GM21423 (cell line): ENCODE results near the gene DHRS7.

ENCODE experiments used
- ATAC-seq: cut with Tn5 transposase; IDR thresholded peaks from one replicate; pipeline ENCODE4 v1.9.1; 2021; ENCODE audit warnings: mild to moderate bottlenecking, moderate library complexity; ENCODE audit not compliant: unreplicated experiment

Gene DHRS7

GRCh38 chr14:60184905-60185555 lies 19.8 kb upstream of the DHRS7 start:
- ATAC-seq, result no peak

DNA sequence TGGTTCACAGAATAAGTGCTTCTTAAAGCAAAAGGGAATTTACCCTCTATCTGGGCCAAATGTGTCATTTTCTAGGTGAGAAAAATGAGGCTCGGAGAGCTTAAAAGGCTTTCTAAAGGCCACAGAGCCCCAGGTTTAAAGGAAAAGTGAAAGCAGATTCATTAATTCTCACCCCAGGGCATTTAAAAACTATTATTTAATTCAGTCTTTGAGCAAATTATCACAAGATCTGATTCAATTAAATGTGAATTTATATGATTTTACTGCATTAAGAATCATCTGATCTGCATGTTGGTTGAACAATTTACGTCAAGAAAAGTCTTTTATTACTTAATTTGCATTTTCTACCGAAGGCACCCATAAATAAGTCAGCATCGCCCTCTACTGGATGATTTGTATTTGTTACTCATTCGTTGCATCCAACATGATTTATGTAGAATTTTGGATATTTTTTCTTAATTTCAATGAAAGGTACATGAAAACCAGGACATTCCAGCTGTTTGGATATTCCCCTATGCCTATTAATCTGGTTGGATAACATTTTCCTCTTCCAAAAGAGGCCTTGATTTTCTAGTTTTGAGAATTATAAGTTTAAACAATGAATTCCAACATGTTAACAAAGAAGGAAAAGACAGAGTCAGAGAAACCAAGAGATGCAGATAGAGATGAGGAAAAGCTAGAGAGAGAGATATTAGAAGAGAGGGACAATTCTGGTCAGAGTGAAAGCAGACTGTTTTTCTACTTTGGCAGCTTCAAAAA lies 19.1 kb upstream of the DHRS7 start:
- peak; percentile 44 for ATAC-seq

DNA sequence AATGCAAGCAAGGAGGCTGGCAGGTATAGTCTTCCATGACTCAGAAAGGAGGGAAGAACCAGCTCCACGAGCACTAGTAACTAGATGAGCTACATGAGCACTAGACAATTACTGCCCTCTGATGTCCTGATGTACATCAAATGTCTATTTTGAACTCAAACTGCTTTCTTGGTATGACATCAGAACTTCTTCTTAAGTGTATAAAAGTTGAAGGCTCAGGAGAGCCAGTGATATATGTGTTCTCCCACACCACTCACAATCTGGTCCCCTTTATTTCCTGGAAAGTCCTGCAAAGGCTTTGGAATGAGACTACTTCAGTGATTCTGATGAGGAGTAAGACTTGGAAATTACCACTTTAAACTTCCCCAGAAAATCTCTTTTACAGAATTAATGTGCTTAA lies 18.5 kb upstream of the DHRS7 start:
- peak; percentile 46 for ATAC-seq

- ATAC-seq, result no peak
Observed at GRCh38 chr14:60183138-60183537, 17.9 kb upstream of the DHRS7 start.

DNA sequence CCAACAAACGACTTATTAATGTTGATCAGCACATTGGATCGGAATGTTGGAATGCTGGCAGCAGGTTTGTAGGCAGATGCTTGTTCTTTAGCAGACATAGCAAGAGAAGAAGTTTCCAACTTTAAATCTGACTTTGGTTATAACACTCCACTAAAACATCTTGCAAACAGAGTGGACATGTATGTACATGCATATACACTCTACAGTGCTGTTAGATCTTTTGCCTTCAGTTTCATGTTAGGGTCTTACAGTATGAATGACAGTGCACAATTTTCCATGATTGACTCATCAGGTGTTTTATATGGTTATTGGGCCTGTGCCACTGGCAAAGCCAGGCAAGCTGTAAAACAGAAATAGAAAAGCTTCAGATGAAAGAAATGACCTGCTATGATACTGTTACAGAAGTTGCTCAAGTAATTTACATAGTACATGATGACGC lies 14.3 kb upstream of the DHRS7 start:
- no peak for ATAC-seq

- ATAC-seq, result no peak
Observed at GRCh38 chr14:60178820-60179219, 13.6 kb upstream of the DHRS7 start.

- ATAC-seq, result no peak
Observed at GRCh38 chr14:60178164-60178563, 13.0 kb upstream of the DHRS7 start.

GRCh38 chr14:60175255-60175902 lies 10.2 kb upstream of the DHRS7 start:
- ATAC-seq, result no peak

DNA sequence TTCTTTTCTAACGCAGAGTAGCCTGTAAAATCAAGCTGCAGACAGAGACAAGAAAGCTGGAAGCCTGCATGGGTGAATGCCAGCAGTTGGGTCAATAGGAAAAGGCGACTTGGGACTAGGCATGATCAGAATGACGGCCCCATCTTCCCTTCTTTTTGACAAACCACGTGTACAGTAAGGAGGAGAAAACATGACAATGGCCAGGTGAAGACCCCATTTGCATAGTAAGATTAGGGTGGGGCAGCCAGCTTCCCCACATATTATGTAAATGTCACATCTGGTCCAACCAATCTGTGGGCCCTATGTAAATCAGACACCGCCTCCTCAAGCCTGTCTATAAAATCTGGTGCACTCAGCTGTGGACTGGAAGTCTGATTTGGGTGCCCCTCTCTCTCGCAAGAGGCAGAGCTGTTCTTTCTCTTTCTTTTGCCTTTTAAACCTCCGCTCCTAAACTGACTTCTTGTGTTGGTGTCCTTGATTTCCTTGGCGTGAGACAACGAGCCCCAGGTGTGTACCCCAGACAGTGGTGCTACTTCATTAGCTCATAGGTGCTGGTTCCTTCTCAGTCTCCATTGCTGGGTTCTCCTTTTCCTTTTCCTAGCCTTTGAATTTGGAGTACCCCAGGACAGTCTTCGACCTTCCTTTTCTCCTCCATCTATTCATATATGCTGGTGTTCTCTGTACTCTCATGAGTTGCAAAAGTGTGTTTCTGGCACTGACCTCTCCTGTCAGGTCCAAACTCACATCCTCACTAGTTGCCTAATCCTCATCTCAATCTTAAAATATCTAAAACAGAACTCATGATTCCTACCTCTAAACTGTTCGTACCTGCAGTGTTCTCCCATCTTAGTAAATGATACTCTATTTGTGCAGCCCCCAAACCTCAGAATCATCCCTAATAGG lies 9.4 kb upstream of the DHRS7 start:
- no peak for ATAC-seq

GRCh38 chr14:60171690-60172089 lies 6.5 kb upstream of the DHRS7 start:
- ATAC-seq, result no peak

DNA sequence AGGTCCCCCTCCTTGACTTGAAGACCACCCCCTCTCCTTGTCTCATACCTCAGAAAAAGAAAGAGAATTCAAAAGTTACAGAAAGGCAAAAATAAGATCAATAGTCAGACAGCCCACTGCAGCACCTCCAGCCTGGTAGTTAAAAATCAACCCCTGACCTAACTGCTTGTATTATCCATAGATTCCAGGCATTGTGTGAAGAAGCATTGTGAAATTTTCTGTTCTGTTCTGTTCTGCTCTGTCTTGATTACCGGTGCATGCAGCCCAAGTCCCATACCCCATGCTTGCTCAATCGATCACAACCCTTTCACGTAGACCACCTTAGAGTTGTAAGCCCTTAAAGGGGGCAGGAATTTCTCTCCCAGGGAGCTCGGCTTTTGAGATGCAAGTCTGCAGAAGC lies 5.8 kb upstream of the DHRS7 start:
- no peak for ATAC-seq

DNA sequence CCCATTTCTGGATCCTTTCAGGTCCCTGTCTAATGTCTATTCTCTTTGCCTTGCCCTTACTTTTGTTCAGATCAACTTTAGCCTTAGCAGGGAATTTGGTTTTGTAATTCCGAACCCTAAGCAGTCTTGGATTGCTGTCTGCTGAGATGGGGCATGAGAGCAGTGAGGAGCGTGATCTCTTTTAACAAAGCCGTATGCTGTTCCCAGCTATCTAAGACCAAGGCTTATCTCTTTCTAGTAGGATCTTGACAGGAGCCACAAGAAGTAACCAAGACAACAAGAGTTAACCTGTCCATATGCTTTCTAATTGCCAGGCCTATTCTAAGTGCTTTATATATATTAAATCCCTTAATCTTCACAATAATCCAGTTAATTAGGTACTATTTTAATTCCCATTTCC lies 4.5 kb upstream of the DHRS7 start:
- ATAC-seq, result no peak

GRCh38 chr14:60166142-60166541 lies 944 bp upstream of the DHRS7 start:
- ATAC-seq, result no peak

- peak; percentile 10 for ATAC-seq
Observed at GRCh38 chr14:60165547-60165876, 314 bp upstream of the DHRS7 start.

DNA sequence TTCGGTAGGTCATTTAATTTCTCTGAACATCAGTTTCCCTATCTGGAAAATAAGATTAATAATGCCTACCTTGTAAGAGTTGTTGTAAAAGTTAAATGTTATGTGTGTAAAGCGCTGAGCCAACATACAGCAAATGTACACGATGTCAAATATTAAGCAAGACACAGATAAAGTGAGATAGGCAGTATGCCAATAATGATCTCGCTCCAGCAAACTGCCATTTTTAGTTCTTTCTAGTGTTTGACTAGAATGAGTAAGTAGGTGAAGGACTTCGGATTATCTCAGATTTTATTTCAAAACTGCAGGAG lies 840 bp downstream of the DHRS7 start:
- no peak for ATAC-seq

DNA sequence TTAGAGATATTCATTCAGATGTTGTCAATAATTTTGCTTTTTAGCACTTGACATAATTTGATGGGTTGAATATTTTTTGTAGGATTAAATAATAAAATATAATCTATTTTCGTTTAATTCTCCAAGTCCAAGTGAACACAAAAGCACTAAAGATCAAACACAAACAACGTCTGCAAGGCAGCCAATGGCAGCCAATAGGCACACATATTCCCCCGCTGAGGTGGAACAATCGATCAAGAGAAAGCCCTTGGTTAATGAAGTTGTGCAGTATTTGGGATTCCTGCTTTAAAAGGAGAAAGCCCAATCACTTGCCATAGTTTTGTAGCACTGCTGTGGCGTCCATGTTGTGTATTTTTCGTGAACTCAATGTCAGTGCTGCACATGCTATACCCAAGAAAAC lies 1.5 kb downstream of the DHRS7 start:
- ATAC-seq, result no peak

DNA sequence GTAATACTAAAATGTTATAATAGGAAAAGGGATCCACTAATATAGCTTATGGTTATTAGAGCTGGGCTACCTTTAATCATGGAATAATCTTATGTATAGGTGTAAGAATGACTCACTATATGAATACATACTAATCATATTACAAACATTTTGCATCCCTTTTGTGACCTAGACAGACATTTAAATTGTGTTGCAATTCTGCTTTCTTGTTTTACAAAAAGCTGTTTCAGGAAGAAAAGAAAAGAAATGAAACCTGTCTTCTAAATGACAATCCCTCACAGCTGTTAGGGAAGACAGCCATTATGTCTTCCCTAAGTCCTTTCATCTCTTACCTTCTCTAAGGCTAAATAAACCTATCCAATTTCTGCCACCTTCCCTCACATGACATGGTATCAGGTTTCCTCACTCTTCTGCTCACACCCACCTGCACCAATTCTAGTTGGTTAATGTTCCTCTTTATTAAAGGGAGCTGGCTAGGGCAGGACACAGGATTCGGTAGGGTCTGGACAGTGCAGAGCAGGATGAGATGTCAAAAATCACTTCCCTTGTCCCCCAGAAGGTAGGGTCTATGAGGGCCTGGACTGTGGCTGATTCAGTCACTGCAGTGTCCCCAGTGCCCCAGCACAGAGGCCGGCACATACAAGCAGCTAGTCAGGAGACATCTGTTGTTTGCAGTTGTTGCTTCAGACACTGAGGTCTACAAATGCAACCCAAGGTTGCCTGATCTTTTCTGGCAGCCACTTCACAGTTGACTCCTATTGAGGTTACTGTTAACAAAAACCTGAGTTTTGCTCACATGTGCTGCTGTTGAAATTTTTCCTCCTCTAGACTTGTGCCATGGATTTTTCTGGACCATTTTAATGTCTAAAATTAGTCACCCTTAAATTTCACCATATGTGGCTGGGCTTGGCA lies 3.7 kb downstream of the DHRS7 start:
- ATAC-seq, result no peak

DNA sequence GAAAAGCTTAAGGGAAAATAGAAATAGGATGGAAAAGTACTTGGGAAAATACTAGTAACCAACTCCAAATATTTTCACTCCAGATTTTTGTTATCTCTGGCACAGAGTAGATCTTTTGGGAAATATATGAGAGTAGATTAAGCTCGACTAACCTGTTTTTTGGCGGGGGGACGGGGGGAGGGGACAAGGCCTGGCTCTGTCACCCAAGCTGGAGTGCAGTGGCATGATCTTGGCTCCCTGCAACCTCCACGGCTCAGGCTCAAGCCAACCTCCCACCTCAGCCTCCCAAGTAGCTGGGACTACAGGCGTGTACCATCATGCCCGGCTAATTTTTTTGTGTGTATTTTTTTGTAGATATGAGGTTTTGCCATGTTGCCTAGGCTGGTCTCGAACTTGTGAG lies 4.8 kb downstream of the DHRS7 start:
- no peak for ATAC-seq

DNA sequence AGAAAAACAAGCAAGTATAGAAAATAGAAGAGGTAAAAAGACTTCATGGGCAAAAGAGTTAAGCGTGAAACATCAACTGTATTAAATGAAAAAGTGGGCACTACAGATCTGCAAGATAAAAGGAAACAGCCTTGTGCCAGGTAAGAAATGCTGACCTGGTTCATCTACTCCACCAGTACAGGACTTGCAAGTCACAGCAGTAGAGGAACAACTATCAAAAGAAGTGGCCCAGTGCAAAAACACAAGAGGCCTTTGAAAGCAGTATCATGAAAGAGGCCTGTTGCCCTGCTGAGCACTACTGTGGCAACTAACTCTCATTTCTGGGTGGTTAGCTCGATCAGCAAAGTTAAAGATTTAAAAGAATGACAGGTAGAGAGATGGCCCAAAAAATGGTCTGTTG lies 10.5 kb downstream of the DHRS7 start:
- ATAC-seq, result no peak

GRCh38 chr14:60153991-60154390 lies 11.2 kb downstream of the DHRS7 start:
- ATAC-seq, result no peak
